HL-60 (cell line): ENCODE results near the gene AHRR.

Source experiments
- DNase-seq, 2 experiments: peaks; one replicate each; pipeline ENCODE4 v3.0.0-alpha.2; 2010 to 2020; ENCODE audit warnings: low read depth in 1 of 2, low spot score in 1 of 2
- H3K27ac ChIP-seq: fragments of 250-450 bp; sonication (Bioruptor Pico); replicated peaks from 2 replicates; pipeline ENCODE4 v1.5.1; 2020; ENCODE audit warnings: mild to moderate bottlenecking, moderate library complexity
- H3K27me3 ChIP-seq: fragments of 250-450 bp; sonication (Bioruptor Pico); 2 replicates; pipeline ENCODE4 v1.5.1; 2021; ENCODE audit warnings: mild to moderate bottlenecking, moderate library complexity; ENCODE audit not compliant: insufficient read depth, poor library complexity, severe bottlenecking
- H3K4me3 ChIP-seq: replicated peaks from 2 replicates; pipeline ENCODE4 v1.5.1; 2011; ENCODE audit warnings: mild to moderate bottlenecking, control low read depth, low read length; ENCODE audit not compliant: insufficient read depth
- CTCF ChIP-seq: IDR thresholded peaks from one replicate; pipeline ENCODE4 v1.5.1; 2011; ENCODE audit warnings: low read length, control low read depth, inconsistent platforms; ENCODE audit not compliant: insufficient read depth
- GABPA ChIP-seq: IDR thresholded peaks from 2 replicates; pipeline ENCODE4 v1.6.1; 2012; ENCODE audit warnings: low read depth
- POLR2AphosphoS5 ChIP-seq: IDR thresholded peaks from 2 replicates; pipeline ENCODE4 v1.6.1; 2012; ENCODE audit warnings: low read depth
- SPI1 ChIP-seq: IDR thresholded peaks from 2 replicates; pipeline ENCODE4 v1.6.1; 2012; ENCODE audit warnings: low read depth, mild to moderate bottlenecking, borderline replicate concordance
- TF ChIP-seq, protein P1 (sequence below): IDR thresholded peaks from 2 replicates; pipeline ENCODE4 v1.6.1; 2012; ENCODE audit warnings: low read depth; ENCODE audit not compliant: insufficient replicate concordance

Gene AHRR

GRCh38 chr5:483434-484140, 162.1 kb downstream of the AHRR start:
- no peak for DNase-seq
- TF ChIP-seq POLR2AphosphoS5 (no peak), GABPA (no peak), CTCF (no peak)
- TF ChIP-seq, protein P1, sequence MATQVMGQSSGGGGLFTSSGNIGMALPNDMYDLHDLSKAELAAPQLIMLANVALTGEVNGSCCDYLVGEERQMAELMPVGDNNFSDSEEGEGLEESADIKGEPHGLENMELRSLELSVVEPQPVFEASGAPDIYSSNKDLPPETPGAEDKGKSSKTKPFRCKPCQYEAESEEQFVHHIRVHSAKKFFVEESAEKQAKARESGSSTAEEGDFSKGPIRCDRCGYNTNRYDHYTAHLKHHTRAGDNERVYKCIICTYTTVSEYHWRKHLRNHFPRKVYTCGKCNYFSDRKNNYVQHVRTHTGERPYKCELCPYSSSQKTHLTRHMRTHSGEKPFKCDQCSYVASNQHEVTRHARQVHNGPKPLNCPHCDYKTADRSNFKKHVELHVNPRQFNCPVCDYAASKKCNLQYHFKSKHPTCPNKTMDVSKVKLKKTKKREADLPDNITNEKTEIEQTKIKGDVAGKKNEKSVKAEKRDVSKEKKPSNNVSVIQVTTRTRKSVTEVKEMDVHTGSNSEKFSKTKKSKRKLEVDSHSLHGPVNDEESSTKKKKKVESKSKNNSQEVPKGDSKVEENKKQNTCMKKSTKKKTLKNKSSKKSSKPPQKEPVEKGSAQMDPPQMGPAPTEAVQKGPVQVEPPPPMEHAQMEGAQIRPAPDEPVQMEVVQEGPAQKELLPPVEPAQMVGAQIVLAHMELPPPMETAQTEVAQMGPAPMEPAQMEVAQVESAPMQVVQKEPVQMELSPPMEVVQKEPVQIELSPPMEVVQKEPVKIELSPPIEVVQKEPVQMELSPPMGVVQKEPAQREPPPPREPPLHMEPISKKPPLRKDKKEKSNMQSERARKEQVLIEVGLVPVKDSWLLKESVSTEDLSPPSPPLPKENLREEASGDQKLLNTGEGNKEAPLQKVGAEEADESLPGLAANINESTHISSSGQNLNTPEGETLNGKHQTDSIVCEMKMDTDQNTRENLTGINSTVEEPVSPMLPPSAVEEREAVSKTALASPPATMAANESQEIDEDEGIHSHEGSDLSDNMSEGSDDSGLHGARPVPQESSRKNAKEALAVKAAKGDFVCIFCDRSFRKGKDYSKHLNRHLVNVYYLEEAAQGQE, result no peak
- H3K4me3 ChIP-seq, result no peak overlapping the region
- H3K27ac ChIP-seq, result no peak overlapping the region
- H3K27me3 ChIP-seq, result peaks cover 43% of the 10 kb centered on the region

GRCh38 chr5:484556-484955, 163.0 kb downstream of the AHRR start:
- no peak for DNase-seq
- TF ChIP-seq POLR2AphosphoS5, result no peak
- TF ChIP-seq, protein P1, result no peak
- TF ChIP-seq CTCF, result no peak
- no peak for TF ChIP-seq SPI1
- TF ChIP-seq GABPA, result no peak
- peaks cover 37% of the 10 kb centered on the region for H3K27me3 ChIP-seq

DNA sequence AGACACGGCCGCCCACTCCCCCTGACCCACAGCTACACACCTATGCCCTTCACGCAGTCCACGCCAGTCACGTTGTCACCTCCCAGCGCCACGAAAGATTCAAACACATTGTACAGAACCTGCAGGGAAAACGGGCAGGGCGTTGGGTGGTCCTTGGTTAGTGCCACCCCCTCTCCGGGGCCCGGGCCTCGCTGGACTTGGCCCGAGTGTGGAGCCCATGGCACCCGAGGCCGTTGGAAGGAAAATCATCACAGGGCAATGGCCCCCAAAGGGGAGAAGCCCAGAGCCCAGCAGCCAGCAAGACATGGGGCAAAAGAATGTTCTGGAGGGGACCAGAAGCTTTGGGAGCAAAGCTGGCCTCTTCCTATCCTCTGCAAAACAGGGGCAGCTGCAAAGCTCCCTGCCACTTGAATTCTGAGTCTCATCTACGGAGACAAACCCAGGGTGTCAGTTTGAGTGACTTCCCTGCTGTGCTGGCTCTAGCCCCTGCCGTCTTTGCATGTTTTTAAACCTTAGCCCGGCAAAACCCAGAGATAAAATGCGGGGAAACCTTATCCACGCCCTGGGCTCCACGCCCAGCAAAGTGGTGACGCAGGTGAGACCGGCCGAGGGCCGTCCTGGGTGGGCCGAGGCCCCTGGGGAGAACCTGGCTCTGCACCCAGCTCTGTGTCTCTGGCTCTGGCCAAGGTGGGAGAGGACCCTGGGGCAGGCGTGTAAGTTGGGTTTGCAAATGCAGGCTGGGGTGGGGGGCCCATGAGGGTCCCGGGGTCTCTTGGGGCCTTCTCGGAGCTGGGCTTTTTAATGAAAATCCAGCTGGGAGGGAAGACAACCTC, 163.8 kb downstream of the AHRR start:
- peaks cover 33% of the 10 kb centered on the region for H3K27me3 ChIP-seq
- no peak for TF ChIP-seq GABPA
- TF ChIP-seq SPI1, result no peak
- TF ChIP-seq, protein P1, result no peak
- no peak for TF ChIP-seq CTCF
- no peak overlapping the region for H3K4me3 ChIP-seq
- H3K27ac ChIP-seq, result no peak overlapping the region
- no peak for DNase-seq

More at GRCh38 chr5:484556-484955, 163.0 kb downstream of the AHRR start:
- Histone ChIP-seq H3K4me3 (no peak overlapping the region), H3K27ac (no peak overlapping the region)
